Measurements from ENCODE around the gene ALDH2.

The ALDH2 gene

GRCh38 chr12:111754671-111755070 is 12.1 kb upstream of the ALDH2 start:
- TF ChIP-seq CTCF (IDR thresholded peaks at IDR 0.05; ENCODE audit: extremely low read depth, missing control alignments), result no peak
- no peak for DNase-seq (ENCODE audit: low spot score)

- DNase-seq (ENCODE audit: low spot score), result no peak
- TF ChIP-seq CTCF (IDR thresholded peaks at IDR 0.05; ENCODE audit: extremely low read depth, missing control alignments), result no peak
These were observed 10.5 kb upstream of the ALDH2 start for GRCh38 chr12:111756196-111756595.

GRCh38 chr12:111756681-111757080 is 10.1 kb upstream of the ALDH2 start:
- no peak for DNase-seq (ENCODE audit: low spot score)
- no peak for TF ChIP-seq CTCF (IDR thresholded peaks at IDR 0.05; ENCODE audit: extremely low read depth, missing control alignments)

GRCh38 chr12:111757361-111758119 is 9.2 kb upstream of the ALDH2 start:
- no peak for TF ChIP-seq CTCF (IDR thresholded peaks at IDR 0.05; ENCODE audit: extremely low read depth, missing control alignments)
- DNase-seq (ENCODE audit: low spot score), result peak; percentile 63

- no peak for DNase-seq (ENCODE audit: low spot score)
- no peak for TF ChIP-seq CTCF (IDR thresholded peaks at IDR 0.05; ENCODE audit: extremely low read depth, missing control alignments)
These were observed 8.6 kb upstream of the ALDH2 start for GRCh38 chr12:111758120-111758561.

GRCh38 chr12:111759271-111759670 is 7.5 kb upstream of the ALDH2 start:
- DNase-seq (ENCODE audit: low spot score), result no peak
- no peak for TF ChIP-seq CTCF (IDR thresholded peaks at IDR 0.05; ENCODE audit: extremely low read depth, missing control alignments)

GRCh38 chr12:111759991-111760390 is 6.7 kb upstream of the ALDH2 start:
- no peak for TF ChIP-seq CTCF (IDR thresholded peaks at IDR 0.05; ENCODE audit: extremely low read depth, missing control alignments)
- no peak for DNase-seq (ENCODE audit: low spot score)

Measured in GM20000 (cell line).